Gastroesophageal sphincter (tissue), 2 donors: Measurements from ENCODE around the gene LHX6.

Source experiments
- POLR2A ChIP-seq, 2 donors: fragments of 450-650 bp; IDR thresholded peaks; one replicate each; pipeline ENCODE4 v1.6.1; 2017; ENCODE audit warnings: antibody characterized with exemption in 2 of 2, mild to moderate bottlenecking in 2 of 2, moderate library complexity in 1 of 2
- POLR2AphosphoS5 ChIP-seq: sonication (generic); formaldehyde crosslinking; IDR thresholded peaks from one replicate; pipeline ENCODE4 v1.6.1; 2017; ENCODE audit warnings: antibody characterized with exemption

DNA sequence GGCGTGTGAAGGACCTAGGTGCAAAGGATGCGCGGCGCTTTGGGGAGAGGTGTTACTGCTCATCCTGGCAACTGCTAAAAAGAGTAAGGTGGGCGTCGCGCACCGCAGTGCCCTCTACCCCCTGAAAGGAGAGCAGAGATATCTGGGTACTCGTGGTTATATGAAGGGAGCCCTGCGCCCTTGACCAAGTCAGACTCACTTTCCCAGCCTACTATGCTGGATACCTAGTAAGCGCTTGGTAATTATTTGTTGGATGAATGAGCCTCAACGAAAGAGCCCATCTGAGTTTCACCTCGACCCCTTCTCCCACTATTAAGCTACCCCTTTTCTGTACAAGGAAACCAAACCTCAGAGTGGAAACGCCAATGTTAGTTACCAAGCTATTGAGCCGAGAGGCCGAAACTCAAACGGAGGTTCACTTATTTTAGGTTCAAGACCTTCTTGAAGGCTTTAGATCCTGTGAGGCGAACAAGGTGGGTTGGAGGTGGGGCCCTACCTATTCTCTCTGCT lies 8.0 kb downstream of the LHX6 start:
- no peak for TF ChIP-seq POLR2AphosphoS5
- TF ChIP-seq POLR2A (IDR thresholded peaks at IDR 0.05): no peak
